ENCODE results near the gene SHCBP1. TPM values are rescaled to one million over a fixed set of nuclear protein-coding genes. Genes with fewer than 3 reads are reported as not detected.

The SHCBP1 gene
- under 1 TPM; 0.37 to 0.47 TPM for total RNA-seq

- peak within 1 kb of the TSS; percentile 21 to 66 for H3K4me3 ChIP-seq
- TF ChIP-seq CTCF (IDR thresholded peaks at IDR 0.05): no peak
- H3K27ac ChIP-seq: no peak within 1 kb of the TSS
Observed at GRCh38 chr16:46621006-46621933, at the start of gene SHCBP1. Gene SHCBP1 (minus strand): TSS chr16:46621379. CDS start chr16:46621359, 20 bp downstream.

GRCh38 chr16:46662123-46662522 lies 40.9 kb upstream of the SHCBP1 start:
- Histone ChIP-seq H3K4me1 (no peaks in the 10 kb centered on the region), H3K4me3 (no peak overlapping the region), H3K27me3 (no peaks in the 10 kb centered on the region), H3K27ac (no peak overlapping the region), H3K36me3 (peaks cover 50% of the 10 kb centered on the region), H3K9me3 (no peaks in the 10 kb centered on the region)
- DNase-seq (ENCODE audit: low spot score): no peak
- TF ChIP-seq CTCF (IDR thresholded peaks at IDR 0.05): no peak

More at GRCh38 chr16:46621006-46621933, at the start of gene SHCBP1:
- Histone ChIP-seq H3K9me3 (no peaks in the 10 kb centered on the region), H3K36me3 (no peaks in the 10 kb centered on the region), H3K27me3 (no peaks in the 10 kb centered on the region), H3K4me1 (peaks cover 0 to 13% of the 10 kb centered on the region in 2 donors)
- DNase-seq (ENCODE audit: low spot score): peak; percentile 89

- DNase-seq (ENCODE audit: low spot score): no peak
- no peak for TF ChIP-seq CTCF (IDR thresholded peaks at IDR 0.05)
- Histone ChIP-seq H3K9me3 (no peaks in the 10 kb centered on the region), H3K36me3 (peaks cover 33% of the 10 kb centered on the region), H3K27ac (no peak overlapping the region), H3K4me3 (no peak overlapping the region), H3K27me3 (no peaks in the 10 kb centered on the region), H3K4me1 (no peaks in the 10 kb centered on the region)
Observed at GRCh38 chr16:46658925-46659324, 37.7 kb upstream of the SHCBP1 start.

- TF ChIP-seq CTCF (IDR thresholded peaks at IDR 0.05): no peak
- Histone ChIP-seq H3K4me3 (no peak overlapping the region), H3K27ac (no peak overlapping the region), H3K27me3 (no peaks in the 10 kb centered on the region), H3K36me3 (no peaks in the 10 kb centered on the region), H3K4me1 (no peaks in the 10 kb centered on the region), H3K9me3 (no peaks in the 10 kb centered on the region)
- no peak for DNase-seq (ENCODE audit: low spot score)
Observed at GRCh38 chr16:46651305-46651704, 30.1 kb upstream of the SHCBP1 start.

- H3K27ac ChIP-seq: peak overlapping the region; percentile 73 to 75
- H3K27me3 ChIP-seq: no peaks in the 10 kb centered on the region
- no peak for DNase-seq (ENCODE audit: low spot score)
- H3K36me3 ChIP-seq: no peaks in the 10 kb centered on the region
- TF ChIP-seq CTCF (IDR thresholded peaks at IDR 0.05): no peak
- no peaks in the 10 kb centered on the region for H3K4me1 ChIP-seq
- no peaks in the 10 kb centered on the region for H3K9me3 ChIP-seq
- peak overlapping the region in 1 of 2 donors; percentile 16 for H3K4me3 ChIP-seq
Observed at GRCh38 chr16:46650254-46650623, 29.1 kb upstream of the SHCBP1 start.

All from right atrium auricular region (tissue), 2 donors.